T-helper 1 cell treated with Interleukin-12 subunit alpha and Interleukin-12 subunit beta and Interleukin-4 antibody, amounts not matched to agents 30 μg/mL and 1 μg/mL, for 36 hours (primary cell): ENCODE results near the gene PTOV1.

Experiments used
- H3K27ac Mint-ChIP-seq: one replicate; pipeline ENCODE4 v1.8.0; 2021; ENCODE audit warnings: mild to moderate bottlenecking, mixed read lengths
- H3K27me3 Mint-ChIP-seq: one replicate; pipeline ENCODE4 v1.8.0; 2021; ENCODE audit warnings: low read depth, mixed read lengths
- H3K36me3 Mint-ChIP-seq: one replicate; pipeline ENCODE4 v1.8.0; 2021; ENCODE audit warnings: low read depth, mixed read lengths
- H3K4me1 Mint-ChIP-seq: one replicate; pipeline ENCODE4 v1.8.0; 2021; ENCODE audit warnings: low read depth, mixed read lengths
- H3K4me3 Mint-ChIP-seq: one replicate; pipeline ENCODE4 v1.8.0; 2021; ENCODE audit warnings: mild to moderate bottlenecking, moderate library complexity, mixed read lengths
- H3K9me3 Mint-ChIP-seq: one replicate; pipeline ENCODE4 v1.8.0; 2021; ENCODE audit warnings: mixed read lengths

PTOV1 gene

DNA sequence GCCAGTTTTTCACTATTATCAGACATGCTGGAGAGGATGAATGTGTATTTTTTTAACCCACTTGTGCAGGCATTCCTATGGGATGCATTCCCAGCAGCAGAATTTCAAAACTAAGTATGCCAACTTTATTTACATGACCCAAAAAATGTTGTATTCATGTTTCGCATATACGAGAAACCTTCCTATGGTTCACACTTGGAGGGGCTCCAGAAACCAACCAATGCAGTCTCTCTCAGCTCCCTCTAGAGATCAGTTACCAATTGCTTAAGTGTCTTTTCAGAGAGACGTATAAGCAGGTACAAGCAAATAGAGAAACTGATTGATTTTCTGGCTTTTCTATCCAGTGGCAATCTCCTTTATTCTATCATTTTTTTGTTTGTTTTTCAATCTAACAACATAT lies 5.5 kb upstream of the PTOV1 start:
- Mint-ChIP-seq H3K36me3 (peaks cover 7% of the 10 kb centered on the region), H3K4me1 (peaks cover 20% of the 10 kb centered on the region), H3K4me3 (no peak overlapping the region), H3K27ac (no peak overlapping the region), H3K27me3 (no peaks in the 10 kb centered on the region), H3K9me3 (peaks cover 6% of the 10 kb centered on the region)

GRCh38 chr19:49846408-49846807 lies 4.6 kb upstream of the PTOV1 start:
- Mint-ChIP-seq H3K36me3 (peaks cover 7% of the 10 kb centered on the region), H3K9me3 (peaks cover 6% of the 10 kb centered on the region), H3K27me3 (no peaks in the 10 kb centered on the region), H3K27ac (no peak overlapping the region), H3K4me3 (no peak overlapping the region), H3K4me1 (peaks cover 20% of the 10 kb centered on the region)

DNA sequence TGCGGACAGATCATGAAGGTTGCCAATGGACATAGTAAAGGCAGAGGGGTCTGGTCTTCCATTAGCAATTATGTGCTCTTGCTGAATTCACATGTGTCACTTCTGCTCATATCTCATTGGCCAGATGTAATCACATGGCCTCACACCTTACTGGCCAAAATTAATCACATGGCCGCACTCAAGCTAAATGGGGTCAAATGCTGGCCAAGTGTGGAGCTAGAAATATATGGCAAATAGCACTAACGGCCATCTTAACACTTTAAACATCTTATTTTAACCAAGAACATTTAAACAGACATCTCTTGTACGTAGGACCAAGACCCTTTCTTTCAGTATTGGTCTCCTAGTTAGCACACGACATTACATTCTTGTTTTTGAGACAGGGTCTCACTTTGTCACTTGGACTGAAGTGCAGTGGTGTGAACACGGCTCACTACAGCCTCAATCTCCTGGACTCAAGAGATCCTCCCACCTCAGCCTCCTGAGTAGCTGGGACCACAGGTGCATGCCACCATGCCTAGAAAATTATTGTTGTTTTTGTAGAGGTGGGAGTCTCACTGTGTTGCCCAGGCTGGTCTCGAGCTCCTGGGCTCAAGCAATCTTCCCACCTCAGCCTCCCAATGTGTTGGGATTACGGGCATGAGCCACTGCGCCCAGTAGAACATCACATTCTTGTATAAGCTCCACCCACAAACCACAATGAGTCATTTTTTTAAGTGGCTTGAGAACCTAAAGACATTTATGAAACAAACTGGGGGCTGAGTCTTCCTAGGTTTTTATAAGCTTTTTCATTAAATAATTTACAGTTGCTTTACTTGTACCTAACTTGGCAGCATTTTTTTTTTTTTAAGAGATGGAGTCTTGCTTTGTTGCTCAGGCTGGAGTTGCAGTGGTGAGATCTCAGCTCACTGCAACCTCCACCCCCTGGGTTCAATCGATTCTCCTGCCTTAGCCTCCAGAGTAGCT lies 2.9 kb upstream of the PTOV1 start:
- H3K9me3 Mint-ChIP-seq, result peaks cover 6% of the 10 kb centered on the region
- peak overlapping the region; percentile 14 for H3K27ac Mint-ChIP-seq
- peaks cover 6% of the 10 kb centered on the region for H3K27me3 Mint-ChIP-seq
- peaks cover 7% of the 10 kb centered on the region for H3K36me3 Mint-ChIP-seq
- H3K4me1 Mint-ChIP-seq, result peaks cover 32% of the 10 kb centered on the region
- no peak overlapping the region for H3K4me3 Mint-ChIP-seq

- Mint-ChIP-seq H3K9me3 (peaks cover 6% of the 10 kb centered on the region), H3K4me1 (peaks cover 36% of the 10 kb centered on the region), H3K4me3 (peak overlapping the region; percentile 78)
Observed at GRCh38 chr19:49848938-49849337, 2.0 kb upstream of the PTOV1 start.

DNA sequence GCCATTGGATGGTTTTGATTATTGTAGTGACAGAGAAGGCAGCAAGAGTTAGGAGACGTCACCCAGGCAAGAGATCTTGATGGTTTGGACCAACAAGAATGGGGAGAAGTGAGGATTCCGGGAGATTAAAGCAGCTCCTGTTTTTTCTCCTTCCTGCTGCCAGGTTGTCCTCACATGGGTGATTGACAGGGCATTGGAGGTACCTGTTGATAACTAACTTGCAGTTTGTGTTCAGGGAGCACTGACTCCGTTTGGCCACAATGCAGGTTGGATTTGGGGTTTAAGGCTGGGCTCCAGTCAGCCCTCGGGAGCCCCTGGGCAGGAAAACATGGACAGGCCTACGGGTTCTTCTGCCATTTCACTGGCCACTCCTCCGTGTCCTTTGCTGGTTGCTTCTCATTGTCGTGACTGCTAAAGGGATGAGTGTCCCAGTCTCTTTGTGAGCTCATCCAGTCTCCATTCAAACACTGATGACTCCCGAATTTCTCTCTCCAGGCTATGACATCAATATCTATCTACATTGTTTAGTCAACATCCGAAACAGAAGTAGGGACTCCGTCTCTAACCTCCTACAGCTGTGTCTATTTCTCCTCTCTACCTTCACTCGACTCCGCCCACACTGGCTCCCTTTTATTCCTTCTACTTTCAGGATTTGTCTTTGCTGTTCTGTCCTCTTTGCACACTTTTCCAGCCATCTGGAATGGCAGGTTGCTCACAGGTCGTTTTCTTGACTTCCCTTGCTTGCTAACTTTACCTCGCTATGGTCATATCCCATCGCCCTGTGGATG lies 1.3 kb upstream of the PTOV1 start:
- peak overlapping the region; percentile 87 for H3K4me3 Mint-ChIP-seq
- peak overlapping the region; percentile 94 for H3K27ac Mint-ChIP-seq
- H3K4me1 Mint-ChIP-seq, result peaks cover 36% of the 10 kb centered on the region
- H3K27me3 Mint-ChIP-seq, result peaks cover 6% of the 10 kb centered on the region
- peaks cover 6% of the 10 kb centered on the region for H3K9me3 Mint-ChIP-seq
- peaks cover 7% of the 10 kb centered on the region for H3K36me3 Mint-ChIP-seq

More at GRCh38 chr19:49848938-49849337, 2.0 kb upstream of the PTOV1 start:
- Mint-ChIP-seq H3K36me3 (peaks cover 7% of the 10 kb centered on the region), H3K27me3 (peaks cover 6% of the 10 kb centered on the region), H3K27ac (peak overlapping the region; percentile 59)

- Mint-ChIP-seq H3K36me3 (peaks cover 7% of the 10 kb centered on the region), H3K9me3 (peaks cover 6% of the 10 kb centered on the region), H3K4me1 (peaks cover 36% of the 10 kb centered on the region), H3K4me3 (peak overlapping the region; percentile 87), H3K27ac (peak overlapping the region; percentile 94), H3K27me3 (peaks cover 6% of the 10 kb centered on the region)
Observed at GRCh38 chr19:49850221-49850486, 805 bp upstream of the PTOV1 start.

DNA sequence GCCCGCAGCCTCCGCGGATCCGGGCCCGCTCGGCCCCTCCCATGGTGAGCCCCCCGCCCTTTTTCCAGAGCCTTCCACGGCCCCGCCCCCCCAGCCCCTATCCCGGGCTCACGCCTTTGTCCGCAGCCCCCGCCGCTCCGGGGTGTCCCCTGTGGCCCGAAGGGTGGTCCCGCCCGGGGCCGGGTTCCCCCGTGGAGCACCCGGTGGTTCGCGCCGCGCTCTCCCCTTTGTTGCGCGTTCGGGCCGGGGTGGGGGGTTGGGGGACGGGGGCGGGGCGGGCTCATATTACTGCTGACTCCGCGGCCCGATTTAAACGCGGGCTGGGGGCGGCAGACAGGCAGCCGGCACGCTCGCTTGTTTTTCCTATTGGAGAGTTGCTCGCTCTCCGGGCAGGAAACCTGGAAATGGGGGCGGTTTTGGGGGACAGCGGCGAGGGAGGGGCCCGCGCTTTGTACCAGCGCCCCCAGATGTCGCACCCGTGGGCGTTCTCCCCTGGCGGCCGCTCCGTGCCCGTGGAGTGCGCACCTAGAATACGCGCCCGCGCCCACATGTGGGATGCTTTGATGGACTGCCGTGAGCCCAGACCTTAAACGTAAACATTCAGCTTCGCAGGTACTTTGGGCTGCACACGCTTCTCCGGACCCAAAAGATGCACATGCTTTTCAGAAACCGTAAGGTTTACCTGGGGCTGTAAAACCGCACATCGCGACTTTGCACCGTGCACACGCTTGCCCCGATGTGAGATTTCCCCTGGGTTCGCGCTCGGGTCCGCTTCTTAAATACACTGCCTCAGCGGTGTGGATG lies 699 bp downstream of the PTOV1 start:
- peak overlapping the region; percentile 71 for H3K4me3 Mint-ChIP-seq
- H3K27me3 Mint-ChIP-seq, result peaks cover 6% of the 10 kb centered on the region
- peaks cover 6% of the 10 kb centered on the region for H3K9me3 Mint-ChIP-seq
- peaks cover 7% of the 10 kb centered on the region for H3K36me3 Mint-ChIP-seq
- H3K4me1 Mint-ChIP-seq, result peaks cover 36% of the 10 kb centered on the region
- H3K27ac Mint-ChIP-seq, result peak overlapping the region; percentile 66

- Mint-ChIP-seq H3K27me3 (peaks cover 6% of the 10 kb centered on the region), H3K4me3 (peak overlapping the region; percentile 71), H3K27ac (peak overlapping the region; percentile 66), H3K36me3 (peaks cover 7% of the 10 kb centered on the region), H3K9me3 (peaks cover 6% of the 10 kb centered on the region), H3K4me1 (peaks cover 36% of the 10 kb centered on the region)
Observed at GRCh38 chr19:49852631-49853126, 1.7 kb downstream of the PTOV1 start.

GRCh38 chr19:49853852-49854377 lies 3.0 kb downstream of the PTOV1 start:
- Mint-ChIP-seq H3K27me3 (peaks cover 6% of the 10 kb centered on the region), H3K4me3 (peak overlapping the region; percentile 31), H3K27ac (peak overlapping the region; percentile 65), H3K4me1 (peaks cover 26% of the 10 kb centered on the region), H3K36me3 (peaks cover 7% of the 10 kb centered on the region), H3K9me3 (peaks cover 6% of the 10 kb centered on the region)

GRCh38 chr19:49854378-49855263 lies 3.7 kb downstream of the PTOV1 start:
- Mint-ChIP-seq H3K27me3 (peaks cover 6% of the 10 kb centered on the region), H3K36me3 (peaks cover 4% of the 10 kb centered on the region), H3K9me3 (peaks cover 3% of the 10 kb centered on the region), H3K27ac (no peak overlapping the region), H3K4me3 (no peak overlapping the region), H3K4me1 (peaks cover 22% of the 10 kb centered on the region)

- Mint-ChIP-seq H3K9me3 (peaks cover under 1% of the 10 kb centered on the region), H3K4me1 (peaks cover 17% of the 10 kb centered on the region), H3K4me3 (no peak overlapping the region), H3K27ac (no peak overlapping the region), H3K27me3 (peaks cover 6% of the 10 kb centered on the region), H3K36me3 (peaks cover 3% of the 10 kb centered on the region)
Observed at GRCh38 chr19:49855277-49855675, 4.3 kb downstream of the PTOV1 start.

- no peaks in the 10 kb centered on the region for H3K9me3 Mint-ChIP-seq
- no peak overlapping the region for H3K27ac Mint-ChIP-seq
- H3K4me1 Mint-ChIP-seq, result peaks cover 15% of the 10 kb centered on the region
- H3K27me3 Mint-ChIP-seq, result peaks cover 6% of the 10 kb centered on the region
- peaks cover 3% of the 10 kb centered on the region for H3K36me3 Mint-ChIP-seq
- no peak overlapping the region for H3K4me3 Mint-ChIP-seq
Observed at GRCh38 chr19:49855676-49856573, 5.0 kb downstream of the PTOV1 start.
